ENCODE data around the gene ITGA11. TPM values are rescaled to one million over a fixed set of nuclear protein-coding genes. Genes with fewer than 3 reads are reported as not detected.

The ITGA11 gene
- total and polyA plus RNA-seq, 2 of the 4 experiments (the other 2 are of a cell fraction) = 4.1 to 6.6 TPM

DNA sequence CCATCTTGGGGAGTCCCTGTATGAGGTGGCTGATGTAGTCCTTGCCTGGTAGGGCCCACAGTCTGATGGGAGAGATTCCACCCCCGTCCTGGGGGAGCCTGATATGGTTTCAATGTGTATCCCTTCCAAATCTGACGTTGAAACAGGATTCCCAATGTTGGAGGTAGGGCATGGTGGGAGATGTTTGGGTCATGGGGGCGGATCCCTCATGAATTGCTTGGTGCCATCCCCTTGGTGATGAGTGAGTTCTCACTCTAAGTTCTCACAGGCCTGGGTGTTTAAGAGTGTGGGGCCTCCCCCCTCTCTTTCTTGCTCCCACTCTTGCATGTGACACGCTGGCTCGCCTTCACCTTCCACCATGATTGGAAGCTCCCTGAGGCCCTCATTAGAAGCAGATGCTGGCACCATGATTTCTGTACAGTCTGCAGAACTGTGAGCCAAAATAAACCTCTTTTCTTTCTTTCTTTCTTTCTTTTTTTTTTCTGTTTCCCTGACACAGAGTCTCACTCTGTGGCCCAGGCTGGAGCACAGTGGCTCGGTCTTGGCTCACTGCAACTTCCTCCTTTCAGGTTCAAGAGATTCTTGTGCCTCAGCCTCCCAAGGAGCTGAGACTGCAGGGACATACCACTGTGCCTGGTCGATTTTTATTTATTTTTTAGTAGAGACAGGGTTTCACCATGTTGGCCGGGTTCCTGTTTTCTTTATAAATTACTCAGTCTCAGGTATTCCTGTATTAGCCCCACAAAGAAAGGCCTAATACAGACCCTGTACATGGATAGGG lies 28.6 kb downstream of the ITGA11 start:
- H3K27ac ChIP-seq (ENCODE audit: insufficient read depth, low read length) = no peak overlapping the region
- no peak overlapping the region for H4K91ac ChIP-seq (ENCODE audit: insufficient read depth, low read depth, low read length)
- dilution Hi-C loops (cut with HindIII; ENCODE audit: low sequenced_read_pairs, unreplicated experiment) = no loop called here
- H2BK120ac ChIP-seq (ENCODE audit: low read depth, low read length) = no peak overlapping the region
- peaks cover 3% of the 10 kb centered on the region; the same call in 1 of the 2 replicates for H3K36me3 ChIP-seq (ENCODE audit: control insufficient read depth, insufficient read depth, low read length)
- intact Hi-C loops (cut with micrococcal nuclease) = no loop called here
- peaks cover 2% of the 10 kb centered on the region; the same call in 1 of the 2 replicates for H3K9me3 ChIP-seq (ENCODE audit: control insufficient read depth, insufficient read depth, low read length)
- no peak overlapping the region for H2AFZ ChIP-seq (replicated peaks; ENCODE audit: low read length, poor library complexity)
- no peak overlapping the region for H3K56ac ChIP-seq (ENCODE audit: extremely low read depth, insufficient read depth, low read length)
- H3K4me3 ChIP-seq (ENCODE audit: insufficient read depth, low read depth, low read length) = no peak overlapping the region
- DNase-seq (no peak), ATAC-seq (ENCODE audit: low read depth) (no peak)
- H3K4me1 ChIP-seq (ENCODE audit: control insufficient read depth, insufficient read depth, low read length) = no peaks in the 10 kb centered on the region
- H3K9me1 ChIP-seq (ENCODE audit: insufficient read depth, low read length) = peaks cover 17% of the 10 kb centered on the region; the same call in 1 of the 2 replicates
- in situ Hi-C loops (cut with MboI; ENCODE audit: low sequenced_read_pairs) = no loop called here
- CTCF ChIA-PET = no interaction called here
- H3K9ac ChIP-seq (ENCODE audit: low read depth, low read length) = no peak overlapping the region
- H3K23ac ChIP-seq (ENCODE audit: low read depth, low read length) = no peak overlapping the region
- H3K27me3 ChIP-seq (ENCODE audit: control insufficient read depth, insufficient read depth, low read length) = 0 out of 2 replicates have a peak, but pooled peaks cover 4% of the 10 kb centered on the region
- H4K5ac ChIP-seq (ENCODE audit: low read depth, low read length) = no peak overlapping the region
- no peak overlapping the region for H2AK5ac ChIP-seq (ENCODE audit: low read depth, low read length)
- 82% methylated on average over 3 of the region's 8 CpGs; no CpG with 5 or more reads in 1 of the 2 experiments for WGBS, 2 experiments (ENCODE audit: extremely low coverage in 2 of 2, insufficient read length in 1 of 2)
- H3K4me2 ChIP-seq (ENCODE audit: low read depth, low read length) = no peak overlapping the region
- POLR2A ChIA-PET (ENCODE audit: unreplicated experiment) = no interaction called here
- H2BK5ac ChIP-seq (ENCODE audit: low read depth, low read length, poor library complexity, severe bottlenecking) = no peak overlapping the region
- no peak overlapping the region for H3K18ac ChIP-seq (ENCODE audit: low read depth, low read length)
- H4K8ac ChIP-seq (ENCODE audit: low read depth in 2 of 2, low read length in 2 of 2) = no peak overlapping the region
- H2BK15ac ChIP-seq (ENCODE audit: low read depth, low read length) = no peak overlapping the region
- H3K79me1 ChIP-seq (ENCODE audit: low read depth in 1 of 2, low read length in 2 of 2) = peaks cover 0 to 19% of the 10 kb centered on the region in 2 experiments; a peak in 1 of 4 replicates
- no peak overlapping the region for H2BK20ac ChIP-seq (ENCODE audit: low read depth, low read length)
- H3K4ac ChIP-seq (ENCODE audit: low read depth, low read length) = no peak overlapping the region
- H4K20me1 ChIP-seq (ENCODE audit: insufficient read depth, low read length) = peaks cover 17% of the 10 kb centered on the region; the same call in 1 of the 2 replicates
- no TSS peak for BruUV-seq (replicated peaks)
- H2AK9ac ChIP-seq (replicated peaks; ENCODE audit: low read depth, low read length, poor library complexity) = no peak overlapping the region
- no peak overlapping the region for H3K14ac ChIP-seq (replicated peaks; ENCODE audit: low read depth, low read length)
- TF ChIP-seq, protein P1, sequence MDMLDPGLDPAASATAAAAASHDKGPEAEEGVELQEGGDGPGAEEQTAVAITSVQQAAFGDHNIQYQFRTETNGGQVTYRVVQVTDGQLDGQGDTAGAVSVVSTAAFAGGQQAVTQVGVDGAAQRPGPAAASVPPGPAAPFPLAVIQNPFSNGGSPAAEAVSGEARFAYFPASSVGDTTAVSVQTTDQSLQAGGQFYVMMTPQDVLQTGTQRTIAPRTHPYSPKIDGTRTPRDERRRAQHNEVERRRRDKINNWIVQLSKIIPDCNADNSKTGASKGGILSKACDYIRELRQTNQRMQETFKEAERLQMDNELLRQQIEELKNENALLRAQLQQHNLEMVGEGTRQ (IDR thresholded peaks at IDR 0.05; ENCODE audit: low read depth, low read length) = no peak
- TF ChIP-seq RAD21 (IDR thresholded peaks at IDR 0.05; ENCODE audit: low read length) = no peak
- no peak for TF ChIP-seq RFX5 (IDR thresholded peaks at IDR 0.05; ENCODE audit: low read depth, low read length)
- no peak for TF ChIP-seq FOS (IDR thresholded peaks at IDR 0.05; ENCODE audit: low read depth, low read length)
- TF ChIP-seq POLR2A (IDR thresholded peaks at IDR 0.05; ENCODE audit: low read depth, low read length) = no peak
- no peak for TF ChIP-seq NFE2L2 (IDR thresholded peaks at IDR 0.05; ENCODE audit: low read depth, low read length)
- TF ChIP-seq CEBPB (IDR thresholded peaks at IDR 0.05; ENCODE audit: low read depth, low read length) = no peak
- no peak for TF ChIP-seq MXI1 (IDR thresholded peaks at IDR 0.05; ENCODE audit: borderline replicate concordance, low read depth, low read length)
- TF ChIP-seq BHLHE40 (IDR thresholded peaks at IDR 0.05; ENCODE audit: low read depth, low read length) = no peak
- TF ChIP-seq MAFK (IDR thresholded peaks at IDR 0.05; ENCODE audit: low read depth, low read length) = no peak
- no peak for TF ChIP-seq SMC3 (IDR thresholded peaks at IDR 0.05; ENCODE audit: low read depth, low read length)
- no peak for TF ChIP-seq RCOR1 (IDR thresholded peaks at IDR 0.05; ENCODE audit: insufficient replicate concordance, low read length)
- TF ChIP-seq, protein P2, sequence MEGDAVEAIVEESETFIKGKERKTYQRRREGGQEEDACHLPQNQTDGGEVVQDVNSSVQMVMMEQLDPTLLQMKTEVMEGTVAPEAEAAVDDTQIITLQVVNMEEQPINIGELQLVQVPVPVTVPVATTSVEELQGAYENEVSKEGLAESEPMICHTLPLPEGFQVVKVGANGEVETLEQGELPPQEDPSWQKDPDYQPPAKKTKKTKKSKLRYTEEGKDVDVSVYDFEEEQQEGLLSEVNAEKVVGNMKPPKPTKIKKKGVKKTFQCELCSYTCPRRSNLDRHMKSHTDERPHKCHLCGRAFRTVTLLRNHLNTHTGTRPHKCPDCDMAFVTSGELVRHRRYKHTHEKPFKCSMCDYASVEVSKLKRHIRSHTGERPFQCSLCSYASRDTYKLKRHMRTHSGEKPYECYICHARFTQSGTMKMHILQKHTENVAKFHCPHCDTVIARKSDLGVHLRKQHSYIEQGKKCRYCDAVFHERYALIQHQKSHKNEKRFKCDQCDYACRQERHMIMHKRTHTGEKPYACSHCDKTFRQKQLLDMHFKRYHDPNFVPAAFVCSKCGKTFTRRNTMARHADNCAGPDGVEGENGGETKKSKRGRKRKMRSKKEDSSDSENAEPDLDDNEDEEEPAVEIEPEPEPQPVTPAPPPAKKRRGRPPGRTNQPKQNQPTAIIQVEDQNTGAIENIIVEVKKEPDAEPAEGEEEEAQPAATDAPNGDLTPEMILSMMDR (conservative IDR thresholded peaks at IDR 0.05; ENCODE audit: low read depth, low read length) = no peak
- TF ChIP-seq CHD1 (IDR thresholded peaks at IDR 0.05; ENCODE audit: low read depth, low read length) = no peak
- no peak for TF ChIP-seq MAZ (IDR thresholded peaks at IDR 0.05; ENCODE audit: borderline replicate concordance, low read depth, low read length)

Data from IMR-90 (cell line).